T1000 (cell line): Measurements from ENCODE around the gene AATK.

ENCODE experiments used
- DNase-seq: peaks from one replicate; lab custom pipeline; 2025; ENCODE audit warnings: mixed read lengths; lab: John Stamatoyannopoulos, UW

The AATK gene

DNA sequence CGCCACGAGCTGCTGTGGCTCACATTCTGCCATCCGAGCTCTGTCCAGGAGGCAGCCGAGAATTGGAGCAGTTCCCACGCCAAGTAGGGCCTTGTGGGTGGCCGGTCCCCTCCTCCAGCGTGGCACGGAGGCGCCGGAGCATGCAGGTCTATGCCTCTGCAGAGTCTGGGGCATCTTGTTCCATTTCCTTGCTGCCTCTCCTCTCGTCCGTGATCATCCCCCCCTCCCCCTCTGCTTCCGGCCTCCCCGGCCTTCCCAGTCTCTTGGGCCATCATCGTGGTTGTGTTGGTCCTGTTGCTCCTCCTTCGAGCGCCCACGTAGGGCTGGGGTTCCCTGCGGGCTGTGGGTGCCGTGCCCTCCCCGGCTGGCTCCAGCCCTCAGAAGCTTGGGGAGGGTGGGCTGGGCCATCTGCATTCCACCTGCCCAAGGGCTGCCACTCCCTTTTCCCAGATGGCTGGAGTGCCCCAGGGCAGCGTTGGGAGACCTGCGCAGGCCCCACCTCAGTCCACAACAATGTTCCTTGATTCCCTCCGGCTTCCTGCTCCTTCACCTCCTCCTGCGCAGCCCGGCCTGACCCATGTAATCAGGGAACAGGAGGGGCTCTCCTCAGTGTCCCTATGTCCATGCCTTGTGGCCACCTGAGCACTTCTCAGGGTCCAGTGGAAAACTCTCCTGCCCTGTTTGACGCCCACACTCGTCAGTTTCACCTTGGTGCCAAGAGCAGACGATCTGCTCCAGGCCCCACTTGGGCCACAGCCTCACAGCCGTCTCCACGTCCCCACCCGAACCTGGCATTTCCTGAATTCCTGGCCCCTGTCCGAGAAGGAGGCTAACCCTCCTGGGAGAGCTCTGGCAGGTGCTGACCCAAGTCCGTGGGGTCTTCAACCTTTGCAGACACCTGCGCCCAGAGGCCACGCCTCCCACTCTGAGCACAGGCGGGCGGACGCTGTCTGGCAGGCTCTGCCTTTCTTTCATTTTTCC is 94.0 kb downstream of the AATK start:
- no peak for DNase-seq

GRCh38 chr17:81070541-81071246 is 95.3 kb downstream of the AATK start:
- DNase-seq, result no peak

- no peak for DNase-seq
These were observed 96.8 kb downstream of the AATK start for GRCh38 chr17:81069135-81069645.

- DNase-seq, result no peak
These were observed 97.4 kb downstream of the AATK start for GRCh38 chr17:81068411-81069134.

- no peak for DNase-seq
These were observed 98.6 kb downstream of the AATK start for GRCh38 chr17:81067391-81067811.
